Fibroblast of the aortic adventitia (primary cell): ENCODE data around the gene GLA. TPM values are rescaled to one million over a fixed set of nuclear protein-coding genes. Genes with fewer than 3 reads are reported as not detected.

ENCODE experiments used
- DNase-seq: peaks from one replicate; pipeline ENCODE4 v3.0.0-alpha.2; 2010; ENCODE audit warnings: low read depth
- H3K4me3 ChIP-seq: 2 replicates; pipeline ENCODE4 v1.5.1; 2011; ENCODE audit warnings: low read depth, mild to moderate bottlenecking, control low read depth, low read length, moderate library complexity
- total RNA-seq: library from RNA; depleted of rRNA; stranded (reverse); fragments of >200 nt; gene quantifications from 2 replicates; pipeline ENCODE4 v1.2.3, GENCODE V29; 2012; ENCODE audit warnings: low replicate concordance
- TF ChIP-seq, protein P1 (sequence below): IDR thresholded peaks from 2 replicates; pipeline ENCODE4 v1.5.1; 2011; ENCODE audit warnings: mild to moderate bottlenecking, low read length, control low read depth, inconsistent platforms; ENCODE audit not compliant: insufficient read depth

Gene GLA
- total RNA-seq, 1 donor, result 18.8 TPM

DNA sequence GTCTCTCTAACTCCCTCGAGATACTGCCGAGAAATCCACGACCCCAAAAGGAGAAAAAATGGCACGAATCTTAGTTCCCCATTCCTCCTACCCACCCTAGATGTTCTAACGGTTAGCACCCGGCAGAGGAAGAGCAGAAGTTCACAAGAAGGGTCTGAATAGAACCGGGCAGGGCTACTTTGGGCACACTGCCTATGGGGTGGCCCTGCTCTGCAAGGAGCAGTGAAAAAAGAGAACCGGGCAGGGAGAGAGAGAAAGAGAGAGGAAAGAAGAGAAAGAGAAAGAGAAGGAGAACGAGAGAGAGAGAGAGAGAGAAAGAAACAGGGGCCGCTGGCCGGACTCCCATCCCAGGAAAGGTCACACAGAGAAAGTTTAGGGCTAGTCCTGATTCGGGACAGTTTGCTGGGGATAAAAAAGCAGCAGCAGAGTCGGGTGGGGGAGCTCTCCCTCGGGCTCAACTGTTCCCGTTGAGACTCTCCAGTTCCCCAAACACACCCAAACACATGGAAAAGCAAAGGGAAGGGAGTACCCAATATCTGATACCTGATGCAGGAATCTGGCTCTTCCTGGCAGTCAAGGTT lies 468 bp downstream of the GLA start:
- TF ChIP-seq, protein P1, sequence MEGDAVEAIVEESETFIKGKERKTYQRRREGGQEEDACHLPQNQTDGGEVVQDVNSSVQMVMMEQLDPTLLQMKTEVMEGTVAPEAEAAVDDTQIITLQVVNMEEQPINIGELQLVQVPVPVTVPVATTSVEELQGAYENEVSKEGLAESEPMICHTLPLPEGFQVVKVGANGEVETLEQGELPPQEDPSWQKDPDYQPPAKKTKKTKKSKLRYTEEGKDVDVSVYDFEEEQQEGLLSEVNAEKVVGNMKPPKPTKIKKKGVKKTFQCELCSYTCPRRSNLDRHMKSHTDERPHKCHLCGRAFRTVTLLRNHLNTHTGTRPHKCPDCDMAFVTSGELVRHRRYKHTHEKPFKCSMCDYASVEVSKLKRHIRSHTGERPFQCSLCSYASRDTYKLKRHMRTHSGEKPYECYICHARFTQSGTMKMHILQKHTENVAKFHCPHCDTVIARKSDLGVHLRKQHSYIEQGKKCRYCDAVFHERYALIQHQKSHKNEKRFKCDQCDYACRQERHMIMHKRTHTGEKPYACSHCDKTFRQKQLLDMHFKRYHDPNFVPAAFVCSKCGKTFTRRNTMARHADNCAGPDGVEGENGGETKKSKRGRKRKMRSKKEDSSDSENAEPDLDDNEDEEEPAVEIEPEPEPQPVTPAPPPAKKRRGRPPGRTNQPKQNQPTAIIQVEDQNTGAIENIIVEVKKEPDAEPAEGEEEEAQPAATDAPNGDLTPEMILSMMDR, result no peak
- peak overlapping the region; percentile 85 for H3K4me3 ChIP-seq
- no peak for DNase-seq

DNA sequence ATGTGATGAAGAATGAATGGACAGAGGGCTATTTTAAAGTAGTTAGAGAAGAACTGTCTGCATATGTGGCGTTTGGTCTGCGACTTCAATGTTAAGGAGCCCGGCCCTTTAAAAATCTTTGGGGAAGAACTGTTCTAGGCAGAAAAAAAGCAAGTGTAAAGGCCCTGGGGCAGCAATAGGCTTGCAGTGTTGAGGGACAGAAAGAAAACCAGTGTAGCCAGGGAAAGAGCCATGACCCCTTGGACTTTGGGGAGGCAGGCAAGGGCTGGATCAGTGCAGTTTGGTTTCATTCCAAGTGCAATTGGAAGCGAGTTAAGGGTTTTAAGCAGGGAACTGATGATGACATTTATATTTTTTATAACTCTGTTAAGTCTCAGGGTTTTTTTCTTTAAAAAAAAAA lies 7.9 kb downstream of the GLA start:
- no peak overlapping the region for H3K4me3 ChIP-seq
- no peak for DNase-seq
- TF ChIP-seq, protein P1, result no peak

GRCh38 chrX:101398694-101399093 lies 9.0 kb downstream of the GLA start:
- DNase-seq, result no peak
- H3K4me3 ChIP-seq, result no peak overlapping the region
- TF ChIP-seq, protein P1, result no peak

GRCh38 chrX:101397779-101398178 lies 9.9 kb downstream of the GLA start:
- no peak overlapping the region for H3K4me3 ChIP-seq
- no peak for DNase-seq
- TF ChIP-seq, protein P1, result no peak

GRCh38 chrX:101395789-101396188 lies 11.9 kb downstream of the GLA start:
- no peak for DNase-seq
- TF ChIP-seq, protein P1, result no peak
- H3K4me3 ChIP-seq, result no peak overlapping the region

DNA sequence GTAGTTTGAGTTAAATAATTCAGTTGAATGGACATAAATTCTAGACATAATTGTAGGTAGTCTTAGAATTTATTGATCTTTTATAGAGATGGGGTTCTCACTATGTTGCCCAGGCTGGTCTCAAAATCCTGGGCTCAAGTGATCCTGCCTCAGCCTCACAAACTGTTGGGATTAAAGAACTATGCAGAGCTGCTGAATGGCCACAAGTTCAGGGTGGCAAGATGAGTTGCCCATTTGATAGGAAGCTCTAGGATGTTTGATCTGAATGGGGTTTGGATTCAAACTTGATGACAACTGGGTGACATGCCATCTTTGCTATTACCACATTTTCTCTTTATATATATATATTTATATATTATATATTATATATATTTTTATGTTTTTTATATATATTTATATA lies 13.4 kb downstream of the GLA start:
- DNase-seq, result no peak
- no peak overlapping the region for H3K4me3 ChIP-seq
- TF ChIP-seq, protein P1, result no peak
